ENCODE measurements around the gene AQP2.

The AQP2 gene

GRCh38 chr12:49956663-49957569 is 6.4 kb downstream of the AQP2 start:
- H3K27me3 ChIP-seq (ENCODE audit: insufficient read depth, low read depth), result peaks cover 32% of the 10 kb centered on the region; the same call in 1 of the 2 replicates
- no peaks in the 10 kb centered on the region for H4K20me1 ChIP-seq (ENCODE audit: insufficient read depth)
- no peak overlapping the region for H3K9ac ChIP-seq
- no peak overlapping the region for H2AFZ ChIP-seq (ENCODE audit: low read depth)
- no peaks in the 10 kb centered on the region for H3K4me1 ChIP-seq (ENCODE audit: low read depth, poor library complexity, severe bottlenecking)
- H3K27ac ChIP-seq, result no peak overlapping the region
- H3K4me3 ChIP-seq (IDR thresholded peaks at IDR 0.05; ENCODE audit: insufficient read depth, low read depth, low read length), result no peak overlapping the region
- H3K4me2 ChIP-seq, result no peak overlapping the region
- H3K79me2 ChIP-seq (ENCODE audit: insufficient read depth, low read depth), result no peaks in the 10 kb centered on the region
- H3K36me3 ChIP-seq (ENCODE audit: insufficient read depth), result no peaks in the 10 kb centered on the region
- TF ChIP-seq CTCF (conservative IDR thresholded peaks at IDR 0.05; ENCODE audit: low read depth, low read length), result no peak

- no peaks in the 10 kb centered on the region for H3K4me1 ChIP-seq (ENCODE audit: low read depth, poor library complexity, severe bottlenecking)
- TF ChIP-seq CTCF (conservative IDR thresholded peaks at IDR 0.05; ENCODE audit: low read depth, low read length), result no peak
- peaks cover 34% of the 10 kb centered on the region; the same call in 1 of the 2 replicates for H3K27me3 ChIP-seq (ENCODE audit: insufficient read depth, low read depth)
Observed at GRCh38 chr12:49957570-49957967, 7.0 kb downstream of the AQP2 start.

GRCh38 chr12:49959685-49960473 is 9.3 kb downstream of the AQP2 start:
- peaks cover 56% of the 10 kb centered on the region for H3K27me3 ChIP-seq (ENCODE audit: insufficient read depth, low read depth)

More at GRCh38 chr12:49957570-49957967, 7.0 kb downstream of the AQP2 start:
- Histone ChIP-seq H3K27ac (no peak overlapping the region), H3K36me3 (ENCODE audit: insufficient read depth) (no peaks in the 10 kb centered on the region), H4K20me1 (ENCODE audit: insufficient read depth) (no peaks in the 10 kb centered on the region), H2AFZ (ENCODE audit: low read depth) (no peak overlapping the region), H3K4me2 (no peak overlapping the region), H3K9ac (no peak overlapping the region), H3K4me3 (IDR thresholded peaks at IDR 0.05; ENCODE audit: insufficient read depth, low read depth, low read length) (no peak overlapping the region), H3K79me2 (ENCODE audit: insufficient read depth, low read depth) (no peaks in the 10 kb centered on the region)

More at GRCh38 chr12:49959685-49960473, 9.3 kb downstream of the AQP2 start:
- no peaks in the 10 kb centered on the region for H4K20me1 ChIP-seq (ENCODE audit: insufficient read depth)
- TF ChIP-seq CTCF (conservative IDR thresholded peaks at IDR 0.05; ENCODE audit: low read depth, low read length), result no peak
- no peak overlapping the region for H3K9ac ChIP-seq
- no peak overlapping the region for H2AFZ ChIP-seq (ENCODE audit: low read depth)
- no peaks in the 10 kb centered on the region for H3K4me1 ChIP-seq (ENCODE audit: low read depth, poor library complexity, severe bottlenecking)
- H3K4me2 ChIP-seq, result no peak overlapping the region
- H3K4me3 ChIP-seq (IDR thresholded peaks at IDR 0.05; ENCODE audit: insufficient read depth, low read depth, low read length), result no peak overlapping the region
- no peaks in the 10 kb centered on the region for H3K36me3 ChIP-seq (ENCODE audit: insufficient read depth)
- no peak overlapping the region for H3K27ac ChIP-seq
- H3K79me2 ChIP-seq (ENCODE audit: insufficient read depth, low read depth), result no peaks in the 10 kb centered on the region
